NB4 (cell line): Measurements from ENCODE around the gene PTPRD.

Source experiments
- TF ChIP-seq, protein P1 (sequence below): IDR thresholded peaks from 2 replicates; pipeline ENCODE4 v1.6.1; 2011; ENCODE audit warnings: low read depth, low read length
- TF ChIP-seq, protein P2 (sequence below): IDR thresholded peaks from one replicate; pipeline ENCODE4 v1.5.1; 2012; ENCODE audit warnings: low read depth, low read length

DNA sequence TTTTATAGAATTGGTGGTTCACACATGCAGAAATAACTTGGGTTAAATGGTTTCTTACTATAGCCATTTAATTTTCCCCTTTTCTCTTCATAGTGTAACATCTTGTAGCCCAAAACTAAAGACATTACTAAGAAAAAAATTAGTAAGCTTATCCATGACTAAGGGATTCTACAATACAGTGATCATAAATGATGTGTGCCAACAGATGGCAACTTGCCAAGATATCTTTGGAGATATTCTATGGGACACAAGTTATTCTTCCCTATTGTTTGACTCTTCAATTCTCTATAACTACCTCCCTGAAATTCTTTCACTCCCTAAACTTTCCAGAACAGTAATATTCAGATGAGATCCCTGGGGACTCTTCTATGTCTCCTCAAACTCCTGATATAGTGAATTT is 580.6 kb downstream of the PTPRD start:
- TF ChIP-seq, protein P1, sequence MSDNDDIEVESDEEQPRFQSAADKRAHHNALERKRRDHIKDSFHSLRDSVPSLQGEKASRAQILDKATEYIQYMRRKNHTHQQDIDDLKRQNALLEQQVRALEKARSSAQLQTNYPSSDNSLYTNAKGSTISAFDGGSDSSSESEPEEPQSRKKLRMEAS: no peak
- TF ChIP-seq, protein P2, sequence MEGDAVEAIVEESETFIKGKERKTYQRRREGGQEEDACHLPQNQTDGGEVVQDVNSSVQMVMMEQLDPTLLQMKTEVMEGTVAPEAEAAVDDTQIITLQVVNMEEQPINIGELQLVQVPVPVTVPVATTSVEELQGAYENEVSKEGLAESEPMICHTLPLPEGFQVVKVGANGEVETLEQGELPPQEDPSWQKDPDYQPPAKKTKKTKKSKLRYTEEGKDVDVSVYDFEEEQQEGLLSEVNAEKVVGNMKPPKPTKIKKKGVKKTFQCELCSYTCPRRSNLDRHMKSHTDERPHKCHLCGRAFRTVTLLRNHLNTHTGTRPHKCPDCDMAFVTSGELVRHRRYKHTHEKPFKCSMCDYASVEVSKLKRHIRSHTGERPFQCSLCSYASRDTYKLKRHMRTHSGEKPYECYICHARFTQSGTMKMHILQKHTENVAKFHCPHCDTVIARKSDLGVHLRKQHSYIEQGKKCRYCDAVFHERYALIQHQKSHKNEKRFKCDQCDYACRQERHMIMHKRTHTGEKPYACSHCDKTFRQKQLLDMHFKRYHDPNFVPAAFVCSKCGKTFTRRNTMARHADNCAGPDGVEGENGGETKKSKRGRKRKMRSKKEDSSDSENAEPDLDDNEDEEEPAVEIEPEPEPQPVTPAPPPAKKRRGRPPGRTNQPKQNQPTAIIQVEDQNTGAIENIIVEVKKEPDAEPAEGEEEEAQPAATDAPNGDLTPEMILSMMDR: no peak
